ENCODE data around the gene TGFBR3L. TPM values are rescaled to one million over a fixed set of nuclear protein-coding genes. Genes with fewer than 3 reads are reported as not detected.
A peak's percentile ranks its signal among the peaks of the same experiment; 100 is the strongest.

TGFBR3L gene
- total and polyA plus RNA-seq, 2 experiments from 2014 or later: 1.7 to 7.0 TPM

DNA sequence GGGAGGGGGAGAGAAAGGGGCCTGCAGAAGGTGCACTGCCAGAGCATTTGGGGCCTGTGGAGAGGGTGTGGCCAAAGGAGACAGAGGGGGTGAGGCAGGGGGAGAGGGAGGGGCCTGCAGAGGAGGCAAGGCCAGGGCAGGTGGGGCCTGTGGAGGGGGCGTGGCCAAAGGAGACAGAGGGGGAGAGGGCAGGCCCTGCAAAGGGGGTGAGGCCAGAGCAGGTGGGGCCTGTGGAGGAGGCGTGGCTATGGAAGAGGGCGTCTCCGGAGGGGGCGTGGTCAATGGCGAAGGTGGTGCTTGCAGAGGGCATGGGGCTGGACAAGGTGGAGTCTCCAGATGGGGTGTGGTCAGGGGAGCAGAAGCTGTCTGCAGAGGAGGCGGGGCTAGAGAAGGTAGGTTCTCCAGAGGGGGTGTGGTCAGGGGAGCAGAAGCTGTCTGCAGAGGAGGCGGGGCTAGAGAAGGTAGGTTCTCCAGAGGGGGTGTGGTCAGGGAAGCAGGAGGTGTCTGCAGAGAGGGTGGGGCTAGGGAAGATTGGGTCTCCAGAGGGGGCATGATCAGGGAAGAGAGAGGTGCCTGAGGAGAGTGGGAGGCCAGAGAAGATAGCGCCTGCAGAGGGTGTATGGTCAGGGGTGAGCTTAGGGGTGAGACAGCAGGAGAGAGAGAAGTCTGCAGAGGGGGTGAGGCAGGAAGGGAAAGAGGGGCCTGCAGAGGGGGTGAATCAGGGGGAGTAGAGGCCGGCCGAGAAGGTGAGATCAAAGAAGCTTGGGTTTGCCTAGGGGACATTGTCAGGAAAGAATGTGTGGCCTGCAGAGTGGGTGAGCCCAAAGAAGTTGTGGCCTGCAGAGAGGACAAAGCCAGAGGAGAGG, 43.8 kb upstream of the TGFBR3L start (continued):
- TF ChIP-seq POLR2AphosphoS5 (IDR thresholded peaks at IDR 0.05; ENCODE audit: low read depth) (peak; percentile 58), JUNB (IDR thresholded peaks at IDR 0.05; ENCODE audit: unreplicated experiment) (no peak), ZNF114 (CRISPR knock-in tag; IDR thresholded peaks at IDR 0.05) (no peak), NANOG (IDR thresholded peaks at IDR 0.05; ENCODE audit: borderline replicate concordance) (no peak)
- TF ChIP-seq, protein P1, sequence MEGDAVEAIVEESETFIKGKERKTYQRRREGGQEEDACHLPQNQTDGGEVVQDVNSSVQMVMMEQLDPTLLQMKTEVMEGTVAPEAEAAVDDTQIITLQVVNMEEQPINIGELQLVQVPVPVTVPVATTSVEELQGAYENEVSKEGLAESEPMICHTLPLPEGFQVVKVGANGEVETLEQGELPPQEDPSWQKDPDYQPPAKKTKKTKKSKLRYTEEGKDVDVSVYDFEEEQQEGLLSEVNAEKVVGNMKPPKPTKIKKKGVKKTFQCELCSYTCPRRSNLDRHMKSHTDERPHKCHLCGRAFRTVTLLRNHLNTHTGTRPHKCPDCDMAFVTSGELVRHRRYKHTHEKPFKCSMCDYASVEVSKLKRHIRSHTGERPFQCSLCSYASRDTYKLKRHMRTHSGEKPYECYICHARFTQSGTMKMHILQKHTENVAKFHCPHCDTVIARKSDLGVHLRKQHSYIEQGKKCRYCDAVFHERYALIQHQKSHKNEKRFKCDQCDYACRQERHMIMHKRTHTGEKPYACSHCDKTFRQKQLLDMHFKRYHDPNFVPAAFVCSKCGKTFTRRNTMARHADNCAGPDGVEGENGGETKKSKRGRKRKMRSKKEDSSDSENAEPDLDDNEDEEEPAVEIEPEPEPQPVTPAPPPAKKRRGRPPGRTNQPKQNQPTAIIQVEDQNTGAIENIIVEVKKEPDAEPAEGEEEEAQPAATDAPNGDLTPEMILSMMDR (conservative IDR thresholded peaks at IDR 0.05; ENCODE audit: low read depth in 2 of 2): no peak

DNA sequence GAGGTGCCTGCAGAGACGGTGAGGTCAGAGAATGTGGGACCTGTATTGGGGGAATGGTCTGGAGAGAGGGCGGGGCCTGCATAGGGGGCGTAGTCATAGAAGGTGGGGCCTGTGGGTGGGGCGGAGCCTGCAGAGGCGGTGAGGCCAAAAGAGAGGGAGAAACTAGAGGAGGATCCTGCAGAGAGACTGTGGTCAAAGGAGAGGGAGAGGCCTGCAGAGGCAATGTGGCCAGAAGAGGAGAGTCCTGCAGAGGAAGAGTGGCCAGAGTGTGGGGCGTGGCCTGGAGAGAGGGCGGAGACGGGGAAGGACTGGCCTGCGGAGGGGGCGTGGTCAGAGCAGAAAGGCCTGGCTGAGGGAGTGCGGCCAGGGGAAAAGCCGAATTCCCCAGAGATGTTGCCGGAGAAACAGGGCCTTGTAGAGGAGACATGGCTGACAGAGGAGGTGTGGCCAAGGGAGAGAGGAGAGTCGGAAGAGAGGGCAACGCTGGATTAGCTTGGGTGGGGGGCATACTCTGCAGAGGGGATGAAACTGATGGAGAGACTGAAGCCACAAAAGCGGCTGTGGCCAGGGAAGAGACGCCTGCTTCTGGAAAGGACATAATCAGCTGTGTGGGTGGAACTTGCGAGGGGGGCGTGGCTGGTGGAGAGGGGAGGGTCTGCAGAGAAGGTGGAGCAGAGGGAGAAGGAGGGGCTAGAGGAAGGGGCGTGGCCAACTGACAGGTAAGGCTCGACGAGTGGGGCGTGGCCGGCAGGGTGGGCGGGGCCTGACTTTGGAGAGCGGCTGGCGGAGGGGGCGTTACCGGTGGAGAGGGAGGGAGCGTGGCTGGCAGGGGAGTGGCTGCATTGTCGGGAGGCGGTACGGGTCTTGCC, 43.0 kb upstream of the TGFBR3L start:
- peak overlapping the region; percentile 92 for H3K27ac ChIP-seq (ENCODE audit: low read depth)
- Mint-ChIP-seq H3K9me3 (no peaks in the 10 kb centered on the region), H3K36me3 (ENCODE audit: low read depth) (peaks cover 5% of the 10 kb centered on the region; the same call in 2 of the 3 replicates), H3K27me3 (ENCODE audit: insufficient read depth, low read depth, poor library complexity) (peaks cover 48% of the 10 kb centered on the region), H3K4me3 (peak overlapping the region; percentile 54), H3K4me1 (peaks cover 18% of the 10 kb centered on the region), H3K27ac (peak overlapping the region; percentile 94)
- peaks cover 21% of the 10 kb centered on the region; the same call in 1 of the 2 replicates for H3K4me1 ChIP-seq (ENCODE audit: insufficient read depth)
- ATAC-seq: peak; percentile 6
- peaks cover 13% of the 10 kb centered on the region; the same call in 1 of the 2 replicates for H3F3A ChIP-seq (replicated peaks; ENCODE audit: low read depth)
- no peaks in the 10 kb centered on the region for H3K36me3 ChIP-seq (ENCODE audit: insufficient read depth)
- no peaks in the 10 kb centered on the region for H3K79me2 ChIP-seq (replicated peaks; ENCODE audit: insufficient read depth)
- H2AFZ ChIP-seq: no peak overlapping the region
- peak overlapping the region; percentile 81; the same call in 1 of the 2 replicates for H3K4me3 ChIP-seq
- peak overlapping the region; percentile 91 for H3K4me2 ChIP-seq
- DNase-seq (ENCODE audit: low spot score): peak; percentile 99
- H4K20me1 ChIP-seq (replicated peaks; ENCODE audit: insufficient read depth): no peaks in the 10 kb centered on the region
- H3K9me2 ChIP-seq (ENCODE audit: insufficient read depth): no peaks in the 10 kb centered on the region
- peak; percentile 55; the same call in 1 of the 2 replicates for TF ChIP-seq CREB1 (CRISPR knock-in tag; IDR thresholded peaks at IDR 0.05; ENCODE audit: low read depth)
- TF ChIP-seq, protein P2, sequence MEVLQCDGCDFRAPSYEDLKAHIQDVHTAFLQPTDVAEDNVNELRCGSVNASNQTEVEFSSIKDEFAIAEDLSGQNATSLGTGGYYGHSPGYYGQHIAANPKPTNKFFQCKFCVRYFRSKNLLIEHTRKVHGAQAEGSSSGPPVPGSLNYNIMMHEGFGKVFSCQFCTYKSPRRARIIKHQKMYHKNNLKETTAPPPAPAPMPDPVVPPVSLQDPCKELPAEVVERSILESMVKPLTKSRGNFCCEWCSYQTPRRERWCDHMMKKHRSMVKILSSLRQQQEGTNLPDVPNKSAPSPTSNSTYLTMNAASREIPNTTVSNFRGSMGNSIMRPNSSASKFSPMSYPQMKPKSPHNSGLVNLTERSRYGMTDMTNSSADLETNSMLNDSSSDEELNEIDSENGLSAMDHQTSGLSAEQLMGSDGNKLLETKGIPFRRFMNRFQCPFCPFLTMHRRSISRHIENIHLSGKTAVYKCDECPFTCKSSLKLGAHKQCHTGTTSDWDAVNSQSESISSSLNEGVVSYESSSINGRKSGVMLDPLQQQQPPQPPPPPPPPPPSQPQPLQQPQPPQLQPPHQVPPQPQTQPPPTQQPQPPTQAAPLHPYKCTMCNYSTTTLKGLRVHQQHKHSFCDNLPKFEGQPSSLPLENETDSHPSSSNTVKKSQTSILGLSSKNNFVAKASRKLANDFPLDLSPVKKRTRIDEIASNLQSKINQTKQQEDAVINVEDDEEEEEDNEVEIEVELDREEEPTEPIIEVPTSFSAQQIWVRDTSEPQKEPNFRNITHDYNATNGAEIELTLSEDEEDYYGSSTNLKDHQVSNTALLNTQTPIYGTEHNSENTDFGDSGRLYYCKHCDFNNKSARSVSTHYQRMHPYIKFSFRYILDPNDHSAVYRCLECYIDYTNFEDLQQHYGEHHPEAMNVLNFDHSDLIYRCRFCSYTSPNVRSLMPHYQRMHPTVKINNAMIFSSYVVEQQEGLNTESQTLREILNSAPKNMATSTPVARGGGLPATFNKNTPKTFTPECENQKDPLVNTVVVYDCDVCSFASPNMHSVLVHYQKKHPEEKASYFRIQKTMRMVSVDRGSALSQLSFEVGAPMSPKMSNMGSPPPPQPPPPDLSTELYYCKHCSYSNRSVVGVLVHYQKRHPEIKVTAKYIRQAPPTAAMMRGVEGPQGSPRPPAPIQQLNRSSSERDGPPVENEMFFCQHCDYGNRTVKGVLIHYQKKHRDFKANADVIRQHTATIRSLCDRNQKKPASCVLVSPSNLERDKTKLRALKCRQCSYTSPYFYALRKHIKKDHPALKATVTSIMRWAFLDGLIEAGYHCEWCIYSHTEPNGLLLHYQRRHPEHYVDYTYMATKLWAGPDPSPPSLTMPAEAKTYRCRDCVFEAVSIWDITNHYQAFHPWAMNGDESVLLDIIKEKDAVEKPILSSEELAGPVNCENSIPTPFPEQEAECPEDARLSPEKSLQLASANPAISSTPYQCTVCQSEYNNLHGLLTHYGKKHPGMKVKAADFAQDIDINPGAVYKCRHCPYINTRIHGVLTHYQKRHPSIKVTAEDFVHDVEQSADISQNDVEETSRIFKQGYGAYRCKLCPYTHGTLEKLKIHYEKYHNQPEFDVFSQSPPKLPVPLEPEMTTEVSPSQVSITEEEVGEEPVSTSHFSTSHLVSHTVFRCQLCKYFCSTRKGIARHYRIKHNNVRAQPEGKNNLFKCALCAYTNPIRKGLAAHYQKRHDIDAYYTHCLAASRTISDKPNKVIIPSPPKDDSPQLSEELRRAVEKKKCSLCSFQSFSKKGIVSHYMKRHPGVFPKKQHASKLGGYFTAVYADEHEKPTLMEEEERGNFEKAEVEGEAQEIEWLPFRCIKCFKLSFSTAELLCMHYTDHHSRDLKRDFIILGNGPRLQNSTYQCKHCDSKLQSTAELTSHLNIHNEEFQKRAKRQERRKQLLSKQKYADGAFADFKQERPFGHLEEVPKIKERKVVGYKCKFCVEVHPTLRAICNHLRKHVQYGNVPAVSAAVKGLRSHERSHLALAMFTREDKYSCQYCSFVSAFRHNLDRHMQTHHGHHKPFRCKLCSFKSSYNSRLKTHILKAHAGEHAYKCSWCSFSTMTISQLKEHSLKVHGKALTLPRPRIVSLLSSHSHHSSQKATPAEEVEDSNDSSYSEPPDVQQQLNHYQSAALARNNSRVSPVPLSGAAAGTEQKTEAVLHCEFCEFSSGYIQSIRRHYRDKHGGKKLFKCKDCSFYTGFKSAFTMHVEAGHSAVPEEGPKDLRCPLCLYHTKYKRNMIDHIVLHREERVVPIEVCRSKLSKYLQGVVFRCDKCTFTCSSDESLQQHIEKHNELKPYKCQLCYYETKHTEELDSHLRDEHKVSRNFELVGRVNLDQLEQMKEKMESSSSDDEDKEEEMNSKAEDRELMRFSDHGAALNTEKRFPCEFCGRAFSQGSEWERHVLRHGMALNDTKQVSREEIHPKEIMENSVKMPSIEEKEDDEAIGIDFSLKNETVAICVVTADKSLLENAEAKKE (CRISPR knock-in tag; IDR thresholded peaks at IDR 0.05): no peak
- H3K27me3 ChIP-seq (ENCODE audit: insufficient read depth): peaks cover 31% of the 10 kb centered on the region

Measured in GM23338 (cell line).